Measurements from ENCODE around the gene SERINC2. TPM values are rescaled to one million over a fixed set of nuclear protein-coding genes. Genes with fewer than 3 reads are reported as not detected.

SERINC2 gene
- total RNA-seq, 1 donor = 21.2 TPM

DNA sequence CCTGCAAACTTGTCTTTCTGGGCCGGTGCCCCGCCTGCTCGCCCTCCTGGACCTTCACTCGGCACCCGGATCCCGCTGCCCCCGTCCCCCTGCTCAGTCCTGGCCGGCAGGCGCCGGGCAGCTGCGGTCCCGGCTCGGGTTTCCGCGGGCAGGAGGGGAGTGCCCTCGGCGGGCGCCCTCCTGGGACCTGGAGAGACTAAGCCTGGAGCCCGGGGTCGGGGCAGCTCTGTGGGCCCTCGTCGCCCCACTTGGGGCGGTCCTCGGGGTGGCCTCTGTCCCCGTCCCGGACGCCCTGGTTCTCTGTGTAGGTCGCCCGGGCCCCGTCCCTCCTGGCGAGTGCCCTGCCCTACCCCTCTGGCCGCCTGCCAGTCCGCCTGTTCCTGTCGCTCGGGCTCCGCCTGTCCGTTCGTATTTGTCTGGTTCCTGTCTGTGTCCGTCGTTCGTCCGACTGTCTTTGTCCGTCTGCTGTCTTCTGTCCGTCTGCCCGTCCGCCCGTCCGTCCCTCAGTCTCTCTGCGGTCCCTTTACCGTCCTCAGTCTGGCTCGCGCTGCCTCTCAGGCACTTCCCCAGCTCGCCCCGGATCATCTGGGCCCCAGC lies 490 bp downstream of the SERINC2 start:
- H3K4me3 ChIP-seq (ENCODE audit: low read depth, low read length) = peak overlapping the region; percentile 74
- TF ChIP-seq, protein P1, sequence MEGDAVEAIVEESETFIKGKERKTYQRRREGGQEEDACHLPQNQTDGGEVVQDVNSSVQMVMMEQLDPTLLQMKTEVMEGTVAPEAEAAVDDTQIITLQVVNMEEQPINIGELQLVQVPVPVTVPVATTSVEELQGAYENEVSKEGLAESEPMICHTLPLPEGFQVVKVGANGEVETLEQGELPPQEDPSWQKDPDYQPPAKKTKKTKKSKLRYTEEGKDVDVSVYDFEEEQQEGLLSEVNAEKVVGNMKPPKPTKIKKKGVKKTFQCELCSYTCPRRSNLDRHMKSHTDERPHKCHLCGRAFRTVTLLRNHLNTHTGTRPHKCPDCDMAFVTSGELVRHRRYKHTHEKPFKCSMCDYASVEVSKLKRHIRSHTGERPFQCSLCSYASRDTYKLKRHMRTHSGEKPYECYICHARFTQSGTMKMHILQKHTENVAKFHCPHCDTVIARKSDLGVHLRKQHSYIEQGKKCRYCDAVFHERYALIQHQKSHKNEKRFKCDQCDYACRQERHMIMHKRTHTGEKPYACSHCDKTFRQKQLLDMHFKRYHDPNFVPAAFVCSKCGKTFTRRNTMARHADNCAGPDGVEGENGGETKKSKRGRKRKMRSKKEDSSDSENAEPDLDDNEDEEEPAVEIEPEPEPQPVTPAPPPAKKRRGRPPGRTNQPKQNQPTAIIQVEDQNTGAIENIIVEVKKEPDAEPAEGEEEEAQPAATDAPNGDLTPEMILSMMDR (IDR thresholded peaks at IDR 0.05; ENCODE audit: insufficient read depth, low read depth, low read length) = no peak
- DNase-seq (ENCODE audit: low read depth) = peak; percentile 42

DNA sequence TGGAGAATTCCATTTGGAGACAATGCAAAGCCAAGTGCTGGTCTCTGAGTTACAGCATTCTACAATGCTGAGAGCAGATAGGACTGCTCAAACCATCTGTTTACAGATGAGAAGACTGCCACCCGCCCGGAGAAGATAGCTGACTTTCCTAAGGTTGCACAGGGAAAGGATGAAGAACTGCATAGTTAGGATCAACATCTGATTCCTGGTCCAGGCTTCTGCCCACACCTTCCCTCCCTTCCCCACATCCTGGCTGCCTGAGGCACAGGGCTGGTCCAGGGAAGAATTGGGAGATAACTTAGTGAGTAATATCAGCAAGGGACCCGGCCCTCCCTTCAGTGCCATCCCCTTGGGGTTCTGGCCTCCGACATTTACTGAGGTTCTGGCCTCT lies 2.0 kb downstream of the SERINC2 start:
- no peak overlapping the region for H3K4me3 ChIP-seq (ENCODE audit: low read depth, low read length)
- TF ChIP-seq, protein P1 (IDR thresholded peaks at IDR 0.05; ENCODE audit: insufficient read depth, low read depth, low read length) = no peak
- no peak for DNase-seq (ENCODE audit: low read depth)

DNA sequence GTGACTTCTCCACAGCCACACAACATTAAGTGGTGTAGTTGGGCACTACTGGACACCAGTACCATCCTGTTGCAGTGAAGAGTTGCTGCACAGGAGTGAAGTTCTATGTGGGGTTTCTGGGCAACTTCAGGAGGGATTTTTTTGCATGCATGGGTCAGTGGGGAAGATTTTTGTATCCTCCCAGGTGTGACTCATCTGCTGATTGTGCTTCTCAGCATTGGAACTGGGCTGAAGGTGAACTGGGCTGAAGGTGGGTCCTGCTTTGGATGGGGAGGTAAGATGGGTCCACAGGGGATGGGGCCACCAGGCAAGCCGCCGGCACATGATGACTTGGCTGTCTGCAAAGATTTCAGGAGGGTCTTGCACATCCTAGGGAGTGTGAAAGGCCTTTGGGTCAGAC lies 2.6 kb downstream of the SERINC2 start:
- TF ChIP-seq, protein P1 (IDR thresholded peaks at IDR 0.05; ENCODE audit: insufficient read depth, low read depth, low read length) = no peak
- no peak for DNase-seq (ENCODE audit: low read depth)
- no peak overlapping the region for H3K4me3 ChIP-seq (ENCODE audit: low read depth, low read length)

DNA sequence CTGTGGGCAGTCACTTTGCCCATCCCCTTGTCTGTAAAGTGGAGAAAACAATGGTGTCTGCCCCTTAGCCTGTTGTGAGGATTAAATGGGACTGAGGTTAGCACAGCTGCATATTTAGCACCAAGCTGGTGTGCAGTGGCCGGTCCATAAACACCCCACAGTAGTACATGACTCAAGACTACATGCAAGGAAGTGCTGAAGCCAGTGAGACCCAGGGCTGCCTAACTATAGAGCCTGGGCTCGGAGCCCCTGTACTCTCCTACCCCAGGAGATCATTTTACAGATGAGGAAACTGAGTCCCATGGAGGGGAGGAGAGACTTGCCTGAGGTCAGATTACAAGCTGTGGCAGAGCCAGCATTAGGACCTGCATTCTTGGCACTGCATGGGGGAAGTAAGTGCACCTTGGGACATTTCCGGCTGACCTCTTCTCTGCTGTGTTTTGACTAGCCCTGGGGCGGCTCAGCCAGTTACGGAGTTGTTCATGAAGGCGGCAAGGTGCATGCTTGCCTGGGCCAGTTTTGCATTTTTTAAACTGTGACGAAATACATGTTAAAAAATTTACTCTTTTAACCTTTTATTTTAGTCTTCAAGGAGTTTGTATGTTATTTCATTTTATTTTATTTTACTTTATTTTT lies 3.2 kb downstream of the SERINC2 start:
- H3K4me3 ChIP-seq (ENCODE audit: low read depth, low read length) = no peak overlapping the region
- no peak for DNase-seq (ENCODE audit: low read depth)
- TF ChIP-seq, protein P1 (IDR thresholded peaks at IDR 0.05; ENCODE audit: insufficient read depth, low read depth, low read length) = no peak

DNA sequence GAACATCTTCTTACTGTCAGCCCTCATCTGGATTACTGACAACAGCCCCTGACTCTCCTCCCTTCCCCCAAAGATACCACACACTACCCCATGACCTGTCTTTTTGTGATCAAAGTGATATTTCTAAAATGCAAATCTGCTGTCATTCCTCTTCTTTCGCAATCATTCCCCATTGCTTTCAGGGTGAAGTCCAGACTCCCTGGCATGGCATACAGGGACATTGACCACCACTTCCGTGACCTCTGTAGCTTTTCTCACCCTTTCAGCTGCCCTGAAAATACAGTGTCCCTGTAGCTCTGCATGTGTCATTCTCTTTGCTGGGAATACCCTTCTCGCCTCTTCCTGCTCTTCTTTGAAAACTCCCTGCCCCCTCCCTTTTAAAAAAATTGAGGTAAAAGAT lies 4.1 kb downstream of the SERINC2 start:
- DNase-seq (ENCODE audit: low read depth) = no peak
- no peak overlapping the region for H3K4me3 ChIP-seq (ENCODE audit: low read depth, low read length)
- TF ChIP-seq, protein P1 (IDR thresholded peaks at IDR 0.05; ENCODE audit: insufficient read depth, low read depth, low read length) = no peak

DNA sequence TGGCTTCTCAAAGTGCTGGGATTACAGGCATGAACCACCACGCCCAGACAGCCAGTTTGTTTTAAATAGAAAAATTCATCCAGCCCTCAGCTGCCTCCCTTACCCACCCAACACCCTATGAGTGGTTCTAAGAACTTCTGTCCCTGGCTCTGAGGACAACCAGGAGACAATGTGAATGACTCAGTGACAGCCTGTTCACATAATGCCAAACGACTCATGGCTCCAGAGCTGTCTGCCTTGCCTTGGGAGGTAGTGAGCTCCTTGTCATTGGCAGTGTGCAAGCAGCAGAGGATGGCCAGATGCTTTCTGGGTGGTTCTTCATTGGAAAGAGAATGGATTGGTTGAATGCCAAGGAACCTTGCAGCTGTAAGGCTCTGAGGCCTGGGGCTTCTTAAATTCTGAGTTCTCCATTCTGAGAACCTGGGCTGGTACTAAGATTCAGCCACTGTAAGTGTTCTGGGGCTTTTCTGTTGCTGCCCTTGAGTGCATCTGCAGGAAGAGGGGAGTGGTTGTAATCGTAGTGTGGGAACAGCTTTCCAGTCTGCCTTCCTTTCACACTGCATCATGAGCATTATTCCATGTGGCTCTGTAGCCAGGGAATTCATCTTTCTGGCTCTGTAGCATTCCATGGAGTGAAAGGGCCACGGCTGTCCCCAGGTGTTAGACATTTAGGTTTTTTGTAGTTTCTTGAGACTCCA lies 5.8 kb downstream of the SERINC2 start:
- TF ChIP-seq, protein P1 (IDR thresholded peaks at IDR 0.05; ENCODE audit: insufficient read depth, low read depth, low read length) = no peak
- H3K4me3 ChIP-seq (ENCODE audit: low read depth, low read length) = no peak overlapping the region
- no peak for DNase-seq (ENCODE audit: low read depth)
